ENCODE measurements around the gene CDK10. TPM values are rescaled to one million over a fixed set of nuclear protein-coding genes. Genes with fewer than 3 reads are reported as not detected.

The CDK10 gene
- total RNA-seq, 4 donors from 2014 or later, result 15.0 to 38.4 (median 29.0) TPM

DNA sequence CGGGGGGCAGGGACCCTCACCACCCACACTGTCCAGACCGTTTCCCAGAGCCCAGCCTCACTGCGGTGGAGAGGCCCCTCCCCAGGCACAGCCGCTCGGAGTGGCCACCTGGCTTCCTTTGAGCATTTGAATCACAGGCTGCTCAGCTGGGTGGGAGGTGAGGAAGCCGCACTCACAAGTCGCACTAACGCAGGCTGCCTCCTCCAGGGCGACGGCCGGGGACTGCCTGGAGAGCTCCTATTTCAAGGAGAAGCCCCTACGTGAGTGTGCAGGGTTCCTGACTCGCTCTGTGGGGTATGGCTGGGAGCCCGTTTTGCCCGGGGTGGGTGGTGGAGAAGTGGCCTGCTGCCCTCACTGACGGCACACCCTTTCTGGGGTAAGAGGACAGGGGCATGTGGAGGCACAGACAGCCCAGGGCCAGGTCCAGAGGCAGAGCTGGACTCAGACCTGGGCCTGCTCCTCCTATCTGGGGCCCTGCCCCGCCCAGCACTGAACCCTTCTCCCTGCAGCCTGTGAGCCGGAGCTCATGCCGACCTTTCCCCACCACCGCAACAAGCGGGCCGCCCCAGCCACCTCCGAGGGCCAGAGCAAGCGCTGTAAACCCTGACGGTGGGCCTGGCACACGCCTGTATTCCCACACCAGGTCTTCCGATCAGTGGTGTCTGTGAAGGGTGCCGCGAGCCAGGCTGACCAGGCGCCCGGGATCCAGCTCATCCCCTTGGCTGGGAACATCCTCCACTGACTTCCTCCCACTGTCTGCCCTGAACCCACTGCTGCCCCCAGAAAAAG lies 8.8 kb downstream of the CDK10 start:
- TF ChIP-seq, protein P1, sequence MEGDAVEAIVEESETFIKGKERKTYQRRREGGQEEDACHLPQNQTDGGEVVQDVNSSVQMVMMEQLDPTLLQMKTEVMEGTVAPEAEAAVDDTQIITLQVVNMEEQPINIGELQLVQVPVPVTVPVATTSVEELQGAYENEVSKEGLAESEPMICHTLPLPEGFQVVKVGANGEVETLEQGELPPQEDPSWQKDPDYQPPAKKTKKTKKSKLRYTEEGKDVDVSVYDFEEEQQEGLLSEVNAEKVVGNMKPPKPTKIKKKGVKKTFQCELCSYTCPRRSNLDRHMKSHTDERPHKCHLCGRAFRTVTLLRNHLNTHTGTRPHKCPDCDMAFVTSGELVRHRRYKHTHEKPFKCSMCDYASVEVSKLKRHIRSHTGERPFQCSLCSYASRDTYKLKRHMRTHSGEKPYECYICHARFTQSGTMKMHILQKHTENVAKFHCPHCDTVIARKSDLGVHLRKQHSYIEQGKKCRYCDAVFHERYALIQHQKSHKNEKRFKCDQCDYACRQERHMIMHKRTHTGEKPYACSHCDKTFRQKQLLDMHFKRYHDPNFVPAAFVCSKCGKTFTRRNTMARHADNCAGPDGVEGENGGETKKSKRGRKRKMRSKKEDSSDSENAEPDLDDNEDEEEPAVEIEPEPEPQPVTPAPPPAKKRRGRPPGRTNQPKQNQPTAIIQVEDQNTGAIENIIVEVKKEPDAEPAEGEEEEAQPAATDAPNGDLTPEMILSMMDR (IDR thresholded peaks at IDR 0.05; ENCODE audit: low read depth), result no peak

DNA sequence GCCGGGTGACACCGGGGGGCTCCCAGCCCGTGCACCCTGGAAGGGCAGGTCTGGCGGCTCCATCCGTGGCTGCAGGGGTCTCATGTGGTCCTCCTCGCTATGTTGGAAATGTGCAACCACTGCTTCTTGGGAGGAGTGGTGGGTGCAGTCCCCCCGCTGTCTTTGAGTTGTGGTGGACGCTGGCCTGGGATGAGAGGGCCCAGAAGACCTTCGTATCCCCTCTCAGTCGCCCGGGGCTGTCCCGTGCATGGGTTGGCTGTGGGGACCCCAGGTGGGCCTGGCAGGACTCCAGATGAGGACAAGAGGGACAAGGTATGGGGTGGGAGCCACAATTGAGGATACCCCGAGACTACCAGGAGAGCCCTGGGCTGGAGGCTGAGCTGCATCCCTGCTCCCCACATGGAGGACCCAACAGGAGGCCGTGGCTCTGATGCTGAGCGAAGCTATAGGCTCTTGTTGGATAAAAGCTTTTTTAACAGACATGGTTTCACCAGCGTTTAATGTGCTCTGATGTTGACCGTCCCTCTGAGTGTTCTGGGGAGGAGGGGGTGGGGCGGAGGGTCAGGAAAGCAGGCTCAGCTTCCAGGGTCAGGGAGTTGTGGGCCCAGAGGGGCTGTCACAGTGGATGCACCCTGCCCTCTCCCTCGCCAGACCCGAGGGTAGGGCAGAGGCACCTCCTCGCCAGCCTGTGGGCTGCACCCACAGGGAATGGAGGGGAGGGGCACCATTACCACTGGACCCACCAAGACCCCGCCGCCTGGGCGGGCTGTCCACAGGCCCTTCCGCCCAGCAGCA lies 9.6 kb downstream of the CDK10 start:
- TF ChIP-seq, protein P1 (IDR thresholded peaks at IDR 0.05; ENCODE audit: low read depth), result no peak

DNA sequence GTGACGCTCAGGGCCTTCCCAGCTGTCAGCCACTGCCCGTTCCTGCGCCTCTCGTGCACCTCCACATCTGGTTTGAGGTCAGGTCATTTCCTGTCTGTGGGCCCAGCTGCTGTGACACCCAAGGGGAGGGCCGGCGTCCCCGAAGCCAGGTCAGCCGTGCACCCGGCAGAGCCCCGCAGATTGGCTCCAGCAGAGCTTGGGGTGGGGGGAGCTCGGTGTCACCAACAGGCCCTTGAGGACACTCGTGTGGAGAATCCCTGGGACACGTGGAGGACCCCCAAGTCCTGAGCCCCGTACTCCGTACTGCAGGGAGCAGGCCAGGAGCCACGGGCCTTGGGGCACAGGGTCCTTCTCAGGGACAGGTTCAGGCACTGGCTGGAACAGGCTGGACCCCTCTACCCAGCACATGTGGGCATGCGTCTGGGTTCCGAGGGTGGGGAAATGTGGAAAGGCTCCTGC lies 10.2 kb downstream of the CDK10 start:
- TF ChIP-seq, protein P1 (IDR thresholded peaks at IDR 0.05; ENCODE audit: low read depth), result no peak

DNA sequence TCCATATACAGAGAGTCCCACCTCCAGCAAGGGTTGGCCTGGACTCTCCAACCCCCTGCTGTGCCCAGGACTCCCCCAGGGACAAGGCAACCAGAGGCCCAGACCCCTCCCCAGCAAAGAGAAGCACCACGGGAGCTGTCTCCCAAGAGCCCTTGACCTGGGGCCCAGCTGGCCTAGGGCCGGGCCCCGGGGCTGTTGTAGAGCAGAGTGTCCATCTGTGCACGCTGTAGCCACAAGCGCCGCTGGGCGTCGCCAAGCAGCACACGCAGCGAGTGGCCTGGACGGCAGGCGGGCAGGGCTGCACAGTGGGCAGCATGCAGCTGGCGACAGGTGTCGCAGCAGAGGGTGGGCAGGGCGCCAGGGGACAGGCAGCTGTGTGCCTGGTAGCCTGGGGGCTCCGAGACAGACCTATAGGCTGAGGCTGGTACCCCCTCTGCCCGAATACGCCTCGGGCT lies 10.7 kb downstream of the CDK10 start:
- TF ChIP-seq, protein P1 (IDR thresholded peaks at IDR 0.05; ENCODE audit: low read depth), result no peak

DNA sequence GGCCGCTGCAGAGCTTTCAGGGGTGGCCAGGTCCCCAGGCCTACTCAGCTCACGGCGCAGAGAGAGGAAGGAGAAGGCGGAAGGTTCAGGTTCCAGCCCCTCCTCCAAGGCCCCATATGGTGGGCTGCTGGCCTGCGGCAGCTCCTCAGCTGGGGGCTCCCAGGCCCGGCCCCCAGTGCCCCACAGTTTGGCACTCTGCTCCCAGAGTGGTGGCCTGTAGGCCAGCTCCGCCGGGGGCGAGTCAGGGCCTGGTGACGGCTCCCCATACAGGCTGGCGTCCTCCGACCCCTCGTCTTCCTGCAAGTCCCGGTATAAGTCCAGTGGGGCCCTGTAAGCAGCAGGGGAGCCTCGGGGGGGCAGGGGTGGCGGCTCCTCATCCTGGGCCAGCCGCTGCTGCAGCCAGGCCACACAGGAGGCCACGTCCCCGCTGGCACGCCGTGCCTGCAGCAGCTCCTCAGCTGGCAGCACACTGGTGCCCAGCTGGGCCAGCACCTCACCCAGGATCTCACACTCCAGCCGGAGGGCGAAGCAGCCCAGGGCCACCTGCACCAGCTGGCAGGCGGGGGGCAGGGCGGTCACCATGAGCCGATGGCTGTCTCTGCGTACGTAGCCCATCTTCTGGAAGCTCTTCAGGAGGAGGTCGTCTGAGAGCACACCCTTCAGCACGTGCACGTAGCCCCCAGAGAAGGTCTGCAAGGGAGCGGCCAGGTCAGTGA lies 11.3 kb downstream of the CDK10 start:
- TF ChIP-seq, protein P1 (IDR thresholded peaks at IDR 0.05; ENCODE audit: low read depth), result no peak

DNA sequence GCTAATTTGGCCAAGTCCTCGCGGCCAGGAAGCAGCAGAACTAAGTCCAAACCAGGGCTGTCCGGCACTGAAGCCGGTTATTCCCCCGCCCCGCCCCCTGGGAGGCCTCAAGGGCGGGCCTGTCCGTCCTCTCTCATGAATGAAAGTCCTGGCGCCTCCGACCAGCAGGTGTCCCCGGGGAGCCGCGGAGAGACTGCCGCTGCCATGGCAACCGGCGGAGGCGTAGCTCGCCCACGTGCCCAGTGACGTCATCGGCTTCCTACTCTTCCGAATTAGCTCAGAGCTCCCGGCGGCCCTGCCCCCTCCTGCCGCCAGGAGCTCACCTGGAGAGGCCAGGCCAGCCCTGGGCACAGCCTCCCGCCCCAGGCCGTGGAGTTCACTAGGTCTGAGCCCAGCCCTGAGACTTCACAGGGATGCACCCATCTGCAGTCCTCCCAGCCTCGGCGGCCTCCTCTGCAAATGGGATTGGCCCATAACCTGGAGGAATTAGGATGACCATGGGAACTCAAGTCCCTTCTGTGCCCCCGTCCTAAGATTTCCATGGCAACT lies 13.7 kb downstream of the CDK10 start:
- TF ChIP-seq, protein P1 (IDR thresholded peaks at IDR 0.05; ENCODE audit: low read depth), result no peak
